Measurements from ENCODE around the gene ICAM5. TPM values are rescaled to one million over a fixed set of nuclear protein-coding genes. Genes with fewer than 3 reads are reported as not detected.
A peak's percentile ranks its signal among the peaks of the same experiment; 100 is the strongest.

Gene ICAM5
- total and polyA plus RNA-seq, 2 donors from 2014 or later, result 0.34 to 2.9 TPM

DNA sequence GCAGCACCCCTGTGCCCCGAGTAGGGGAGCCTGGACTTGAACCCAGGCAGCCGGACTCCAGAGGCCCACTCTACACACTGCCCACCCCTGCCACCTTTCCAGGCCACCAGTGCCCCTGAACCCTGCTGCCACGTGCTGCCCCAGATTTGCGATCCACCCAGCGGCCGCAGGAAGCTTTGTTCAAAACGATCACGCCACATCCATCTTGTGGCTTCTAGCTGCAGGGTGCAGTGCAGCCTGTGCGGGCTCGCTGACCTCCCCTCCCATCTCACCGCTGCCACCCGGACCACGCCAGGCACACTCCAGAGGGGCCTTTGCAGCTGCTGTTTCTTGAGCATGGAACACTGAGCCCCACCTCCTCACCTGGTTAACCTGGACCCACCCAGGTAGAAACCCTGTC lies 39.8 kb downstream of the ICAM5 start:
- intact Hi-C loops (cut with DNase I), result no loop called here
- peaks cover 0 to 19% (median 6%) of the 10 kb centered on the region in 3 donors for H3K4me1 ChIP-seq (ENCODE audit: control insufficient read depth in 2 of 3, insufficient read depth in 2 of 3, low read depth in 1 of 3, low read length in 3 of 3)
- DNase-seq (no peak), FAIRE-seq (no peak)
- no peaks in the 10 kb centered on the region for H3K9me3 ChIP-seq (ENCODE audit: control insufficient read depth in 2 of 3, insufficient read depth in 1 of 3, low read length in 3 of 3)
- no peak overlapping the region for H3K4me3 ChIP-seq (ENCODE audit: low read length in 3 of 3)
- TF ChIP-seq, protein P1, sequence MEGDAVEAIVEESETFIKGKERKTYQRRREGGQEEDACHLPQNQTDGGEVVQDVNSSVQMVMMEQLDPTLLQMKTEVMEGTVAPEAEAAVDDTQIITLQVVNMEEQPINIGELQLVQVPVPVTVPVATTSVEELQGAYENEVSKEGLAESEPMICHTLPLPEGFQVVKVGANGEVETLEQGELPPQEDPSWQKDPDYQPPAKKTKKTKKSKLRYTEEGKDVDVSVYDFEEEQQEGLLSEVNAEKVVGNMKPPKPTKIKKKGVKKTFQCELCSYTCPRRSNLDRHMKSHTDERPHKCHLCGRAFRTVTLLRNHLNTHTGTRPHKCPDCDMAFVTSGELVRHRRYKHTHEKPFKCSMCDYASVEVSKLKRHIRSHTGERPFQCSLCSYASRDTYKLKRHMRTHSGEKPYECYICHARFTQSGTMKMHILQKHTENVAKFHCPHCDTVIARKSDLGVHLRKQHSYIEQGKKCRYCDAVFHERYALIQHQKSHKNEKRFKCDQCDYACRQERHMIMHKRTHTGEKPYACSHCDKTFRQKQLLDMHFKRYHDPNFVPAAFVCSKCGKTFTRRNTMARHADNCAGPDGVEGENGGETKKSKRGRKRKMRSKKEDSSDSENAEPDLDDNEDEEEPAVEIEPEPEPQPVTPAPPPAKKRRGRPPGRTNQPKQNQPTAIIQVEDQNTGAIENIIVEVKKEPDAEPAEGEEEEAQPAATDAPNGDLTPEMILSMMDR (IDR thresholded peaks at IDR 0.05; ENCODE audit: borderline replicate concordance, extremely low read depth, insufficient read depth), result no peak
- H3K27ac ChIP-seq (ENCODE audit: low read depth in 2 of 2, low read length in 2 of 2), result no peak overlapping the region
- H3K36me3 ChIP-seq (ENCODE audit: control insufficient read depth in 2 of 3, insufficient read depth in 3 of 3, low read length in 3 of 3), result peaks cover 4 to 23% (median 14%) of the 10 kb centered on the region in 3 donors
- H3K27me3 ChIP-seq (ENCODE audit: control insufficient read depth, insufficient read depth, low read length), result no peaks in the 10 kb centered on the region
- no peak overlapping the region for H3K9ac ChIP-seq (ENCODE audit: low read length in 3 of 3)

DNA sequence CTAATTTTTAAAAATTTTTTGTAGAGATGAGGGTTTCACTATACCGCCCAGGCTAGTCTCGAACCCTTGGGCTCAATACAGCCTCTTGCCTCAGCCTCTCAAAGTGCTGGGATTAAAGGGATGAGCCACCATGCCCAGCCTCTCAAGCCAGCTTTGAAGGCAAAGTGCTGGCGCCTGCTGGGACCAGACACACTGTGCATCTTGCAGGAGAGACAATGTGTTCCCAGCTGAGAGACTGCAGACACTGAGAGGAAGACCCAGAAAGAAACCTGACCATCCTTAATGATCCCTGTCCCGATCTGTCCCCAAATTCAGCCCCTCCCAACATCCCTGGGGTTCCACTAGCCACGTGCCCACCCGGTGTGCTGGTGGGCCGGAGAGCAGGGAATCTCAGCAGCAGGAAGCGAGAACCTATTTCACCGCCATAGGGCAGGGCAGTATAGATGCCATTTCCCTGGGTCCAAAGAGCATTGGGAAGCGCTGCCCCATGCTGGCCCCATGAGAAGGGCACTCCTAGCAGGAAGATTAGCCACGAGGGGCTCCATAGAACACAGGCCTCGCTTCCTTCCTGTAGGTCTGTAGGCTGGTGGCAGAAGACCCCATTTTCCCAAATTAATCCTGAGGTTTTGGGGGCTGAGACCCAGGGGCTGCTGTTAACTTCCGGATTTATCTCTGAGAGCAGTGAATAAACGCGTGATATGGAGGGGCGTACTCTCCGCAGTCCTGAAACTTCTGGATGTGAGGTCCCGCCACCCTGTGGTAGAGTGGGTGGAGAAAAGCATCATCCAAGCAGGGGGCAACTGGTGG lies 42.6 kb downstream of the ICAM5 start:
- DNase-seq, result peak in 1 of 5 donors; percentile 57
- Histone ChIP-seq H3K4me1 (ENCODE audit: control insufficient read depth in 2 of 3, insufficient read depth in 2 of 3, low read depth in 1 of 3, low read length in 3 of 3) (peaks cover 0 to 21% (median 6%) of the 10 kb centered on the region in 3 donors), H3K9ac (ENCODE audit: low read length in 3 of 3) (peak overlapping the region; percentile 0 to 76 (median 61)), H3K36me3 (ENCODE audit: control insufficient read depth in 2 of 3, insufficient read depth in 3 of 3, low read length in 3 of 3) (peaks cover 4 to 18% (median 11%) of the 10 kb centered on the region in 3 donors), H3K4me3 (ENCODE audit: low read length in 3 of 3) (peak overlapping the region; percentile 71 to 98 (median 86)), H3K27ac (ENCODE audit: low read depth in 2 of 2, low read length in 2 of 2) (peak overlapping the region; percentile 80 to 86), H3K9me3 (ENCODE audit: control insufficient read depth in 2 of 3, insufficient read depth in 1 of 3, low read length in 3 of 3) (no peaks in the 10 kb centered on the region), H3K27me3 (ENCODE audit: control insufficient read depth, insufficient read depth, low read length) (no peaks in the 10 kb centered on the region)
- no peak for FAIRE-seq
- TF ChIP-seq, protein P1 (IDR thresholded peaks at IDR 0.05; ENCODE audit: borderline replicate concordance, extremely low read depth, insufficient read depth), result no peak
- intact Hi-C loops (cut with DNase I), result no loop called here

DNA sequence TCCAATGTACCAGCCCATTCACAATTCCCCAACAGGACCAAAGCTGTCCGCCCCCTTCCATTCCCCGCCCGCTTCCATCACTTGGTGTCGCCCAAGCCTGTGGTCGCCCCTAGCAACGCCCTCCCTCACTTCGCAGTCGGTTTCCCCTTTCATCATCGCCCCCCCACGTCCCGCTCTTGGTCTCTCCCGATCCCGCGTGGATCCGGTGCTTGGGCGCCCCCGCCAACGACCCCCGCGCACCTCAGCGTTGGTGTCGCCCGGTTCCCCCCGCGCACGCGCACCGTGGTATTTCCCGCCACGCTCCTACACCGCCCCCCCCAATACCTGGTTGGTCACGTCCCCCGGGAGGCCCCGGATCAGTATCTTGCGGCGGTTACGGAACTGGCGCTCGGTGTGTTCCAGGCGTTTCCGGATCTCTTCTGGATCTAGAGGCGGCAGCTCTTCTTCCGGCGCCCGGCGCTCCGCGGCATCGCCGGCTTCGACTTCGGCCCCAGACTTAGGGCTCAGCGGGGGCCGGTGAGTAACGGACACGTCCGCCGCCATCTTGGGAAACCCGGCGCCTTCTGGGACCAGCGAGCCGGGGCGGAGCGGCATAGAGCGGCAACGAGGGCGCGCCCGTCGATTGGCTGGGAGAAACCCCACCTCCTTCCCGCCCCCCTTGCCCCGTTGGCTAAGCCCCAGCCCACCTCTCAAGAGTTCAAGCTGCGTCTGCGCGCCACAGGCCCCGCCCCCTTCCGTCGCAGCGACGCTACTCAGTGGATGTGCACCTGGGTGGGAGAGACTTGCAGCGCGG lies 43.4 kb downstream of the ICAM5 start, which contains the start of gene RAVER1:
Gene RAVER1, minus strand, starts transcription at position 565 of the 793 bp plus-strand sequence. Its CDS starts 22 bp downstream, at position 543.
- intact Hi-C loops (cut with DNase I), result no loop called here
- Histone ChIP-seq H3K9ac (ENCODE audit: low read length in 3 of 3) (peak within 1 kb of the TSS; percentile 72 to 80 (median 76)), H3K9me3 (ENCODE audit: control insufficient read depth in 2 of 3, insufficient read depth in 1 of 3, low read length in 3 of 3) (no peaks in the 10 kb centered on the region), H3K4me3 (ENCODE audit: low read length in 3 of 3) (peak within 1 kb of the TSS; percentile 71 to 98 (median 95)), H3K36me3 (ENCODE audit: control insufficient read depth in 2 of 3, insufficient read depth in 3 of 3, low read length in 3 of 3) (peaks cover 0 to 10% (median 4%) of the 10 kb centered on the region in 3 donors), H3K27ac (ENCODE audit: low read depth in 2 of 2, low read length in 2 of 2) (peak within 1 kb of the TSS; percentile 85 to 86), H3K4me1 (ENCODE audit: control insufficient read depth in 2 of 3, insufficient read depth in 2 of 3, low read depth in 1 of 3, low read length in 3 of 3) (peaks cover 0 to 21% (median 6%) of the 10 kb centered on the region in 3 donors), H3K27me3 (ENCODE audit: control insufficient read depth, insufficient read depth, low read length) (no peaks in the 10 kb centered on the region)
- FAIRE-seq, result no peak
- peak; percentile 98 to 99 (median 99) for DNase-seq
- TF ChIP-seq, protein P1 (IDR thresholded peaks at IDR 0.05; ENCODE audit: borderline replicate concordance, extremely low read depth, insufficient read depth), result no peak
